ENCODE measurements around the gene XRN2.

Gene XRN2

DNA sequence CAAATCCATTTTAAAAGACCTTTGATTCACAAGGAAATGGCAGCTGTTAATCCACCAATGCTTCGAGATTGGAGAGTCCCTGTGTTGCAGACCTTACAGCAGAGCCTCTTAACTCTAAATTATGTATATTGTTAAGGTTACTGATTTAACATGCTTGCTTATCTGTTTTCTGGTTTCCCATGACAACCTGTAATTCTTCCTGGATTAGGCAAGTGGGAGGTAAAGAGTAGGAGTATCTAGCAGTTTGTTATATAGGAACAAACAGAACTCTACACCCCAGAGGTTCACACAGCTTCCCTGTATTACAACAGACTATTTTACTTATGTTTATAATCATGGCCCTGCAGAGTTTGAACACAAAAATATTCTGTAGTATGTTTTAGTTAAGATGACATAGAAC lies 54.7 kb downstream of the XRN2 start:
- no peaks in the 10 kb centered on the region for H3K9me3 ChIP-seq (ENCODE audit: insufficient read depth, low read length)
- no peak overlapping the region for H3K4me3 ChIP-seq (ENCODE audit: low read length)
- no peaks in the 10 kb centered on the region for H3K79me2 ChIP-seq (ENCODE audit: low read length)
- no peaks in the 10 kb centered on the region for H4K20me1 ChIP-seq (ENCODE audit: insufficient read depth, low read length)
- H2AFZ ChIP-seq (ENCODE audit: low read depth, low read length), result no peak overlapping the region
- H3K9ac ChIP-seq (ENCODE audit: low read length), result no peak overlapping the region
- no peaks in the 10 kb centered on the region for H3K27me3 ChIP-seq (ENCODE audit: low read depth, low read length)
- TF ChIP-seq, protein P1, sequence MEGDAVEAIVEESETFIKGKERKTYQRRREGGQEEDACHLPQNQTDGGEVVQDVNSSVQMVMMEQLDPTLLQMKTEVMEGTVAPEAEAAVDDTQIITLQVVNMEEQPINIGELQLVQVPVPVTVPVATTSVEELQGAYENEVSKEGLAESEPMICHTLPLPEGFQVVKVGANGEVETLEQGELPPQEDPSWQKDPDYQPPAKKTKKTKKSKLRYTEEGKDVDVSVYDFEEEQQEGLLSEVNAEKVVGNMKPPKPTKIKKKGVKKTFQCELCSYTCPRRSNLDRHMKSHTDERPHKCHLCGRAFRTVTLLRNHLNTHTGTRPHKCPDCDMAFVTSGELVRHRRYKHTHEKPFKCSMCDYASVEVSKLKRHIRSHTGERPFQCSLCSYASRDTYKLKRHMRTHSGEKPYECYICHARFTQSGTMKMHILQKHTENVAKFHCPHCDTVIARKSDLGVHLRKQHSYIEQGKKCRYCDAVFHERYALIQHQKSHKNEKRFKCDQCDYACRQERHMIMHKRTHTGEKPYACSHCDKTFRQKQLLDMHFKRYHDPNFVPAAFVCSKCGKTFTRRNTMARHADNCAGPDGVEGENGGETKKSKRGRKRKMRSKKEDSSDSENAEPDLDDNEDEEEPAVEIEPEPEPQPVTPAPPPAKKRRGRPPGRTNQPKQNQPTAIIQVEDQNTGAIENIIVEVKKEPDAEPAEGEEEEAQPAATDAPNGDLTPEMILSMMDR (IDR thresholded peaks at IDR 0.05; ENCODE audit: low read depth, low read length), result no peak
- no peak for TF ChIP-seq EZH2phosphoT487 (IDR thresholded peaks at IDR 0.05; ENCODE audit: low read depth)
- H3K36me3 ChIP-seq (replicated peaks; ENCODE audit: low read depth, low read length), result peaks cover 57% of the 10 kb centered on the region
- H3K4me2 ChIP-seq (ENCODE audit: low read length), result no peak overlapping the region
- H3K27ac ChIP-seq (ENCODE audit: low read length), result no peak overlapping the region
- no peaks in the 10 kb centered on the region for H3K4me1 ChIP-seq (ENCODE audit: low read length)

DNA sequence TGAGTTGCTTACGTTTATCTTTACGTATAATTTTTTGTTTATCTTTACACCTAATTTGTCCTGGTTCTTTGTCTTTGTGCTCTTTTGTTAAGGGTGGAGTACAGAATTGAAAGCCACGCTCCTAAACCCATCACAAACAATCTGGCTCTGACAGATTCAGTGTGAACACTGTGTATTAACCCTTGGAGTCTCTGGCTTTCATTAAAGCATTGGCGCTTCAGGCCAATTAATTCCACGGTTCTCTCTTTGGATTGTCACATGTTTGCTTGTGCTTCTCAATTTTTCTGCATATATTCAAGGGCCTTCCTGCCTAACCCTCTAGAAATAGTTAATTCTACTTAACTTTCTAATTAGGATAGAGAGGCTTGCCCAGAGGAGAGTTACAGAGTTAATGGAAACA lies 55.6 kb downstream of the XRN2 start:
- Histone ChIP-seq H3K27ac (ENCODE audit: low read length) (no peak overlapping the region), H3K4me3 (ENCODE audit: low read length) (no peak overlapping the region), H2AFZ (ENCODE audit: low read depth, low read length) (no peak overlapping the region), H3K27me3 (ENCODE audit: low read depth, low read length) (no peaks in the 10 kb centered on the region), H3K36me3 (replicated peaks; ENCODE audit: low read depth, low read length) (peaks cover 64% of the 10 kb centered on the region), H3K9ac (ENCODE audit: low read length) (no peak overlapping the region), H3K79me2 (ENCODE audit: low read length) (no peaks in the 10 kb centered on the region), H4K20me1 (ENCODE audit: insufficient read depth, low read length) (no peaks in the 10 kb centered on the region), H3K9me3 (ENCODE audit: insufficient read depth, low read length) (no peaks in the 10 kb centered on the region), H3K4me1 (ENCODE audit: low read length) (no peaks in the 10 kb centered on the region), H3K4me2 (ENCODE audit: low read length) (no peak overlapping the region)
- TF ChIP-seq EZH2phosphoT487 (IDR thresholded peaks at IDR 0.05; ENCODE audit: low read depth), result no peak
- TF ChIP-seq, protein P1 (IDR thresholded peaks at IDR 0.05; ENCODE audit: low read depth, low read length), result no peak

DNA sequence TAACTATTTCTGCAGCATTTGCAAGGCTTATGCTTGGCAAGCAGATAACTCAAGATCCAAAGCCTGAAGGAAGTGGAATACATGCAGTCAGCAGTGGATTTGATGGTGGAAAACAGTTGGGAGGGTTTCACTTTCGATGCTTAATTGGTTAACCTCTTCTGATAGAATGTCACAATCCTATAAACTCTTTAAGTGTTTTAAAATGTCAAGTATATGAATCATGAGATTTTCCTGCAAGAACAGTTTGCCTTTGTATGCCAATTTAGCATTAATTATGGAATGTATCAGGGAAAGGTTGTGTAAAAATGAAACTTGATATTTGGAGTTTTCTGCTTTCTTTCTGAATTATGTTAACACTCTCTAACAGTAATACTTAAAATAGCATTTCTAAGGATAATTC lies 57.6 kb downstream of the XRN2 start:
- H3K4me3 ChIP-seq (ENCODE audit: low read length), result no peak overlapping the region
- H3K36me3 ChIP-seq (replicated peaks; ENCODE audit: low read depth, low read length), result peaks cover 65% of the 10 kb centered on the region
- H3K79me2 ChIP-seq (ENCODE audit: low read length), result no peaks in the 10 kb centered on the region
- no peaks in the 10 kb centered on the region for H3K4me1 ChIP-seq (ENCODE audit: low read length)
- H3K27ac ChIP-seq (ENCODE audit: low read length), result no peak overlapping the region
- TF ChIP-seq, protein P1 (IDR thresholded peaks at IDR 0.05; ENCODE audit: low read depth, low read length), result no peak
- no peak for TF ChIP-seq EZH2phosphoT487 (IDR thresholded peaks at IDR 0.05; ENCODE audit: low read depth)
- no peaks in the 10 kb centered on the region for H4K20me1 ChIP-seq (ENCODE audit: insufficient read depth, low read length)
- H3K27me3 ChIP-seq (ENCODE audit: low read depth, low read length), result no peaks in the 10 kb centered on the region
- no peaks in the 10 kb centered on the region for H3K9me3 ChIP-seq (ENCODE audit: insufficient read depth, low read length)
- H3K9ac ChIP-seq (ENCODE audit: low read length), result no peak overlapping the region
- H3K4me2 ChIP-seq (ENCODE audit: low read length), result no peak overlapping the region
- H2AFZ ChIP-seq (ENCODE audit: low read depth, low read length), result no peak overlapping the region

DNA sequence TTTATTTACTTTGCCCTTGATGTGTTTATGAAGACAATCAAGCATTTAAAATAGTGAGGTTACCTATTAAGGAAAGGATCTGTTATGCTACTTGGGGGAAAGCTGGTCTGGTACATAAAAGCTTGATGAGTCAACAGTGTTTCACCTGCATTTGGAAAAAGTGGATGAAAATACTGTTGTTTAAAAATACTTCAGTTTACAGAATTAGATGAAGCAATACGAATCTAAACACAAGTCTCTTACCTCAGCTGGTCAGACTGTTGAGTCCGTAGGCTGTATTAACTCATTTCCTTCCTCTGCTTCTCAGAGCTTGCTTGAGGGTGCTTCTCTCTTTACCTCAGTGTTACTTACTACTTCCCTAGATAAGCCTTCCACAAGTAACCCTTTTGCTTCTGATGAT lies 58.1 kb downstream of the XRN2 start:
- Histone ChIP-seq H4K20me1 (ENCODE audit: insufficient read depth, low read length) (no peaks in the 10 kb centered on the region), H3K36me3 (replicated peaks; ENCODE audit: low read depth, low read length) (peaks cover 62% of the 10 kb centered on the region), H3K79me2 (ENCODE audit: low read length) (no peaks in the 10 kb centered on the region), H3K4me1 (ENCODE audit: low read length) (no peaks in the 10 kb centered on the region), H3K9me3 (ENCODE audit: insufficient read depth, low read length) (no peaks in the 10 kb centered on the region), H3K27me3 (ENCODE audit: low read depth, low read length) (no peaks in the 10 kb centered on the region), H3K9ac (ENCODE audit: low read length) (no peak overlapping the region), H3K4me2 (ENCODE audit: low read length) (no peak overlapping the region), H3K4me3 (ENCODE audit: low read length) (no peak overlapping the region), H3K27ac (ENCODE audit: low read length) (no peak overlapping the region), H2AFZ (ENCODE audit: low read depth, low read length) (no peak overlapping the region)
- no peak for TF ChIP-seq EZH2phosphoT487 (IDR thresholded peaks at IDR 0.05; ENCODE audit: low read depth)
- TF ChIP-seq, protein P1 (IDR thresholded peaks at IDR 0.05; ENCODE audit: low read depth, low read length), result no peak

Measured in OCI-LY3 (cell line).